GM23338 (cell line): ENCODE results near the gene MLF1. TPM values are rescaled to one million over a fixed set of nuclear protein-coding genes. Genes with fewer than 3 reads are reported as not detected.

Source experiments
- ATAC-seq: fragments of 200-7000 bp; cut with Tn5 transposase; 3 replicates; pipeline ENCODE4 v1.9.1; 2020
- DNase-seq: peaks from one replicate; pipeline ENCODE4 v3.0.0-alpha.2; 2015; ENCODE audit warnings: low spot score
- H2AFZ ChIP-seq: fragments of 200-600 bp; sonication (generic); 2 replicates; pipeline ENCODE4 v1.8.0; 2016; ENCODE audit warnings: antibody characterized with exemption, mild to moderate bottlenecking, moderate library complexity
- H3F3A ChIP-seq: fragments of 200-600 bp; sonication (generic); replicated peaks from 2 replicates; pipeline ENCODE4 v1.8.0; 2017; ENCODE audit warnings: antibody characterized with exemption, mixed run types, low read depth
- H3K27ac ChIP-seq: fragments of 200-600 bp; sonication (generic); 2 replicates; pipeline ENCODE4 v1.6.1; 2016; ENCODE audit warnings: low read depth
- H3K27me3 ChIP-seq: fragments of 200-600 bp; sonication (generic); 2 replicates; pipeline ENCODE4 v1.8.0; 2016; ENCODE audit warnings: mild to moderate bottlenecking, mixed run types, moderate library complexity; ENCODE audit not compliant: insufficient read depth
- H3K36me3 ChIP-seq: fragments of 200-600 bp; sonication (generic); 2 replicates; pipeline ENCODE4 v1.8.0; 2016; ENCODE audit warnings: mild to moderate bottlenecking; ENCODE audit not compliant: insufficient read depth
- H3K4me1 ChIP-seq: fragments of 200-600 bp; sonication (generic); 2 replicates; pipeline ENCODE4 v1.8.0; 2016; ENCODE audit warnings: mild to moderate bottlenecking, moderate library complexity; ENCODE audit not compliant: insufficient read depth
- H3K4me2 ChIP-seq: fragments of 200-600 bp; sonication (generic); 2 replicates; pipeline ENCODE4 v1.7.1; 2017; ENCODE audit warnings: mixed run types
- H3K4me3 ChIP-seq: fragments of 200-600 bp; sonication (generic); 2 replicates; pipeline ENCODE4 v1.6.1; 2016; ENCODE audit warnings: mixed run types
- H3K79me2 ChIP-seq: fragments of 200-600 bp; sonication (generic); replicated peaks from 2 replicates; pipeline ENCODE4 v1.8.0; 2017; ENCODE audit warnings: mild to moderate bottlenecking; ENCODE audit not compliant: insufficient read depth
- H3K9me2 ChIP-seq: fragments of 200-600 bp; sonication (generic); 2 replicates; pipeline ENCODE4 v1.8.0; 2017; ENCODE audit not compliant: insufficient read depth
- H4K20me1 ChIP-seq: fragments of 200-600 bp; sonication (generic); replicated peaks from 2 replicates; pipeline ENCODE4 v1.8.0; 2017; ENCODE audit warnings: mild to moderate bottlenecking; ENCODE audit not compliant: insufficient read depth
- H3K27ac Mint-ChIP-seq: 2 replicates; pipeline ENCODE4 v1.8.0; 2020; ENCODE audit warnings: inconsistent platforms, mild to moderate bottlenecking, moderate library complexity, mixed read lengths
- H3K27me3 Mint-ChIP-seq: 3 replicates; pipeline ENCODE4 v1.8.0; 2022; ENCODE audit warnings: low read depth, mild to moderate bottlenecking, moderate library complexity, mixed read lengths, inconsistent platforms; ENCODE audit not compliant: insufficient read depth, poor library complexity
- H3K36me3 Mint-ChIP-seq: 3 replicates; pipeline ENCODE4 v1.8.0; 2021; ENCODE audit warnings: low read depth, mild to moderate bottlenecking, inconsistent platforms, moderate library complexity, mixed read lengths
- H3K4me1 Mint-ChIP-seq: 3 replicates; pipeline ENCODE4 v1.8.0; 2020; ENCODE audit warnings: mild to moderate bottlenecking, inconsistent platforms, mixed read lengths
- H3K4me3 Mint-ChIP-seq: 3 replicates; pipeline ENCODE4 v1.8.0; 2021; ENCODE audit warnings: moderate library complexity, mild to moderate bottlenecking, inconsistent platforms, mixed read lengths
- H3K9me3 Mint-ChIP-seq: 3 replicates; pipeline ENCODE4 v1.8.0; 2020; ENCODE audit warnings: moderate library complexity, mild to moderate bottlenecking, inconsistent platforms, mixed read lengths
- ETS1 ChIP-seq: IDR thresholded peaks from 2 replicates; pipeline ENCODE4 v1.6.1; 2016; ENCODE audit warnings: antibody characterized with exemption
- JUNB ChIP-seq: IDR thresholded peaks from one replicate; pipeline ENCODE4 v1.6.1; 2016; ENCODE audit warnings: antibody characterized with exemption; ENCODE audit not compliant: unreplicated experiment
- NANOG ChIP-seq: IDR thresholded peaks from 2 replicates; pipeline ENCODE4 v1.6.1; 2016; ENCODE audit warnings: antibody characterized with exemption, borderline replicate concordance
- POLR2AphosphoS5 ChIP-seq: IDR thresholded peaks from 2 replicates; pipeline ENCODE4 v1.6.1; 2016; ENCODE audit warnings: antibody characterized with exemption, low read depth
- STAT1 ChIP-seq: IDR thresholded peaks from one replicate; pipeline ENCODE4 v1.6.1; 2016; ENCODE audit warnings: antibody characterized with exemption; ENCODE audit not compliant: unreplicated experiment
- ZNF462 ChIP-seq: fragments of 250-450 bp; sonication (Bioruptor Pico); IDR thresholded peaks from 2 replicates; pipeline ENCODE4 v1.5.0; 2020; ENCODE audit warnings: mild to moderate bottlenecking, moderate library complexity
- polyA plus RNA-seq: library from polyadenylated mRNA; unstranded; fragments of >200 nt; fragmentation: Nextera tagmentation; extraction: Ambion mirVana; gene quantifications from 2 replicates; pipeline ENCODE4 v1.2.1, GENCODE V29; 2016
- total RNA-seq: library from RNA; depleted of rRNA; stranded (reverse); fragments of >200 nt; shearing (Covaris generic); gene quantifications from 2 replicates; pipeline ENCODE4 v1.2.3, GENCODE V29; 2014
- TF ChIP-seq, protein P1 (sequence below): IDR thresholded peaks from one replicate; pipeline ENCODE4 v1.6.1; 2018; ENCODE audit warnings: antibody characterized with exemption; ENCODE audit not compliant: unreplicated experiment

Gene MLF1
- total and polyA plus RNA-seq, 2 experiments from 2014 or later, result 36.6 to 63.6 TPM

DNA sequence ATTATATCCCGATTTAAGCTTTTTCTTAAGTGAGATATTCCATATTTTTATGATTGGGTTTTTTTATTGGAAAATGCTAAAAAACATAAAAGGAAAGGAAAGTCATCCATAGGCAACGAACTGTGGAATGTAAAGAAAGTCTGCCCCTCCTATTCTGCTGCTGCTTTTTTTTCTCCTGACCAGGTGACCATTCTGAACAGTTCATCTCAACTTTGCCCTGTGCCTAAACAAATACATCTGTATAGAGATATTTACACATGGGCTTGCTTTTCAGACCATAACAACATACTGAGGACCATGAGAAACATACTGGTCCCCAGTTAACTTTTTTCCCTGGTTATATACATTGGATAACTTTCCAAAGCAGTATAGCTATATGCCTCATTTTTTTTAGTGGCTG lies 18.9 kb upstream of the MLF1 start:
- H3K36me3 ChIP-seq, result no peaks in the 10 kb centered on the region
- no peak overlapping the region for H3K4me2 ChIP-seq
- Mint-ChIP-seq H3K27me3 (no peaks in the 10 kb centered on the region), H3K36me3 (peaks cover 19% of the 10 kb centered on the region; the same call in 2 of the 3 replicates), H3K27ac (no peak overlapping the region), H3K9me3 (peaks cover 30% of the 10 kb centered on the region), H3K4me1 (peaks cover 9% of the 10 kb centered on the region), H3K4me3 (no peak overlapping the region)
- H3K79me2 ChIP-seq, result no peaks in the 10 kb centered on the region
- ATAC-seq (no peak), DNase-seq (no peak)
- no peak overlapping the region for H2AFZ ChIP-seq
- TF ChIP-seq ZNF462 (no peak), POLR2AphosphoS5 (no peak), ETS1 (no peak), NANOG (no peak), JUNB (no peak), STAT1 (no peak)
- TF ChIP-seq, protein P1, sequence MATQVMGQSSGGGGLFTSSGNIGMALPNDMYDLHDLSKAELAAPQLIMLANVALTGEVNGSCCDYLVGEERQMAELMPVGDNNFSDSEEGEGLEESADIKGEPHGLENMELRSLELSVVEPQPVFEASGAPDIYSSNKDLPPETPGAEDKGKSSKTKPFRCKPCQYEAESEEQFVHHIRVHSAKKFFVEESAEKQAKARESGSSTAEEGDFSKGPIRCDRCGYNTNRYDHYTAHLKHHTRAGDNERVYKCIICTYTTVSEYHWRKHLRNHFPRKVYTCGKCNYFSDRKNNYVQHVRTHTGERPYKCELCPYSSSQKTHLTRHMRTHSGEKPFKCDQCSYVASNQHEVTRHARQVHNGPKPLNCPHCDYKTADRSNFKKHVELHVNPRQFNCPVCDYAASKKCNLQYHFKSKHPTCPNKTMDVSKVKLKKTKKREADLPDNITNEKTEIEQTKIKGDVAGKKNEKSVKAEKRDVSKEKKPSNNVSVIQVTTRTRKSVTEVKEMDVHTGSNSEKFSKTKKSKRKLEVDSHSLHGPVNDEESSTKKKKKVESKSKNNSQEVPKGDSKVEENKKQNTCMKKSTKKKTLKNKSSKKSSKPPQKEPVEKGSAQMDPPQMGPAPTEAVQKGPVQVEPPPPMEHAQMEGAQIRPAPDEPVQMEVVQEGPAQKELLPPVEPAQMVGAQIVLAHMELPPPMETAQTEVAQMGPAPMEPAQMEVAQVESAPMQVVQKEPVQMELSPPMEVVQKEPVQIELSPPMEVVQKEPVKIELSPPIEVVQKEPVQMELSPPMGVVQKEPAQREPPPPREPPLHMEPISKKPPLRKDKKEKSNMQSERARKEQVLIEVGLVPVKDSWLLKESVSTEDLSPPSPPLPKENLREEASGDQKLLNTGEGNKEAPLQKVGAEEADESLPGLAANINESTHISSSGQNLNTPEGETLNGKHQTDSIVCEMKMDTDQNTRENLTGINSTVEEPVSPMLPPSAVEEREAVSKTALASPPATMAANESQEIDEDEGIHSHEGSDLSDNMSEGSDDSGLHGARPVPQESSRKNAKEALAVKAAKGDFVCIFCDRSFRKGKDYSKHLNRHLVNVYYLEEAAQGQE, result no peak
- peaks cover 3% of the 10 kb centered on the region; the same call in 1 of the 2 replicates for H3K9me2 ChIP-seq
- H3K4me1 ChIP-seq, result peaks cover 6% of the 10 kb centered on the region; the same call in 1 of the 2 replicates
- no peak overlapping the region for H3K27ac ChIP-seq
- H3F3A ChIP-seq, result no peaks in the 10 kb centered on the region
- H3K4me3 ChIP-seq, result no peak overlapping the region
- no peaks in the 10 kb centered on the region for H3K27me3 ChIP-seq
- H4K20me1 ChIP-seq, result no peaks in the 10 kb centered on the region
